H1 (cell line): ENCODE measurements around the gene KCTD10. TPM values are rescaled to one million over a fixed set of nuclear protein-coding genes. Genes with fewer than 3 reads are reported as not detected.

Experiments used
- CTCF ChIA-PET: fragments of 300-600 bp; sonication (Branson Sonifier 250); formaldehyde crosslinking; loops from one replicate; lab custom pipeline; 2021; ENCODE audit not compliant: partially characterized antibody; lab: Charles Lee
- POLR2A ChIA-PET: fragments of 300-600 bp; sonication (Branson Sonifier 250); formaldehyde crosslinking; loops from one replicate; lab custom pipeline; 2021; ENCODE audit warnings: inconsistent platforms; ENCODE audit not compliant: partially characterized antibody; lab: Charles Lee
- DNase-seq, 2 experiments: peaks; one replicate each; pipeline versions ENCODE4 v3.0.0 to v3.0.0-alpha.2; 2010 to 2022; ENCODE audit warnings: low spot score in 2 of 2, low read depth in 1 of 2, mixed read lengths in 1 of 2
- FAIRE-seq: peaks from 2 replicates; lab custom pipeline; 2011; peaks lifted over from hg19 to GRCh38; lab: Jason Lieb, UNC
- H2AFZ ChIP-seq: 2 replicates; pipeline ENCODE4 v1.8.1; 2012; ENCODE audit warnings: low read length, inconsistent platforms
- H2AK5ac ChIP-seq: 2 replicates; pipeline ENCODE4 v1.6.1; 2013; ENCODE audit warnings: low read depth, low read length
- H2BK120ac ChIP-seq: replicated peaks from 2 replicates; pipeline ENCODE3; 2013; ENCODE audit warnings: low read depth, low read length, inconsistent platforms
- H2BK12ac ChIP-seq: 2 replicates; pipeline ENCODE4 v1.6.1; 2013; ENCODE audit warnings: low read depth, low read length
- H2BK15ac ChIP-seq: 2 replicates; pipeline ENCODE4 v1.6.1; 2013; ENCODE audit warnings: low read length
- H2BK20ac ChIP-seq: 2 replicates; pipeline ENCODE4 v1.6.1; 2013; ENCODE audit warnings: low read length
- H2BK5ac ChIP-seq: 2 replicates; pipeline ENCODE4 v1.6.1; 2013; ENCODE audit warnings: low read depth, low read length
- H3K14ac ChIP-seq: 2 replicates; pipeline ENCODE4 v1.6.1; 2013; ENCODE audit warnings: inconsistent platforms; ENCODE audit not compliant: insufficient read length
- H3K18ac ChIP-seq: 2 replicates; pipeline ENCODE4 v1.6.1; 2013; ENCODE audit warnings: low read length; ENCODE audit errors: extremely low read depth
- H3K23ac ChIP-seq: 2 replicates; pipeline ENCODE4 v1.6.1; 2013; ENCODE audit warnings: inconsistent platforms; ENCODE audit not compliant: insufficient read length
- H3K23me2 ChIP-seq: 2 replicates; pipeline ENCODE4 v1.6.1; 2013; ENCODE audit warnings: low read depth, low read length
- H3K27ac ChIP-seq: 2 replicates; pipeline ENCODE4 v1.6.1; 2011; ENCODE audit warnings: low read depth, low read length, inconsistent platforms
- H3K27me3 ChIP-seq, 4 experiments: replicated peaks in 1 of 4; 1 replicate in 1 of 4; 2 replicates in 3 of 4; pipeline versions ENCODE4 v1.6.1 to v1.8.1; 2011 to 2013; ENCODE audit warnings: low read length in 3 of 4, mild to moderate bottlenecking in 3 of 4, inconsistent platforms in 2 of 4, mixed read lengths in 2 of 4, moderate library complexity in 1 of 4; ENCODE audit not compliant: control insufficient read depth in 3 of 4, insufficient read depth in 3 of 4; ENCODE audit errors: extremely low read depth in 1 of 4
- H3K36me3 ChIP-seq, 4 experiments: 2 replicates each; pipeline versions ENCODE4 v1.6.1 to v1.8.1; 2011 to 2013; ENCODE audit warnings: mild to moderate bottlenecking in 4 of 4, low read length in 3 of 4, moderate library complexity in 2 of 4, control low read depth in 1 of 4, inconsistent platforms in 1 of 4; ENCODE audit not compliant: insufficient read depth in 4 of 4, control insufficient read depth in 2 of 4
- H3K4ac ChIP-seq: replicated peaks from 2 replicates; pipeline ENCODE3; 2013; ENCODE audit warnings: low read length, low read depth, mixed read lengths, inconsistent platforms; ENCODE audit not compliant: insufficient read length
- H3K4me1 ChIP-seq, 4 experiments: replicated peaks in 1 of 4; 1 replicate in 1 of 4; 2 replicates in 3 of 4; pipeline versions ENCODE4 v1.6.1 to v1.8.1; 2011 to 2013; ENCODE audit warnings: low read length in 3 of 4, inconsistent platforms in 2 of 4, mixed read lengths in 1 of 4; ENCODE audit not compliant: insufficient read depth in 4 of 4, control insufficient read depth in 3 of 4
- H3K4me2 ChIP-seq, 2 experiments: 2 replicates each; pipeline versions ENCODE4 v1.6.1 to v1.8.1; 2011 to 2013; ENCODE audit warnings: low read depth in 2 of 2, low read length in 2 of 2, control low read depth in 1 of 2, inconsistent platforms in 1 of 2, mild to moderate bottlenecking in 1 of 2; ENCODE audit not compliant: insufficient read depth in 1 of 2
- H3K4me3 ChIP-seq, 4 experiments: fragments of 200-600, 300-600 bp in 1 of 4; sonication (generic), shearing (Covaris generic), sonication (Bioruptor Twin) in 1 of 4; 2 replicates each; pipeline versions ENCODE4 v1.5.1 to v1.8.1; 2011 to 2016; ENCODE audit warnings: low read length in 4 of 4, low read depth in 3 of 4, control low read depth in 2 of 4, inconsistent platforms in 2 of 4, mild to moderate bottlenecking in 2 of 4, mixed read lengths in 1 of 4, moderate library complexity in 1 of 4; ENCODE audit not compliant: insufficient read depth in 2 of 4; ENCODE audit errors: extremely low read depth in 1 of 4
- H3K56ac ChIP-seq: replicated peaks from 2 replicates; pipeline ENCODE3; 2013; ENCODE audit warnings: low read depth, mild to moderate bottlenecking, mixed read lengths, low read length, inconsistent platforms; ENCODE audit not compliant: insufficient read length
- H3K79me1 ChIP-seq: 2 replicates; pipeline ENCODE4 v1.6.1; 2013; ENCODE audit warnings: low read depth, low read length, control low read depth
- H3K79me2 ChIP-seq, 2 experiments: 2 replicates each; pipeline versions ENCODE4 v1.6.1 to v1.8.1; 2012 to 2013; ENCODE audit warnings: low read length in 2 of 2, mild to moderate bottlenecking in 2 of 2, inconsistent platforms in 1 of 2; ENCODE audit not compliant: insufficient read depth in 2 of 2, control insufficient read depth in 1 of 2
- H3K9ac ChIP-seq, 4 experiments: replicated peaks in 1 of 4; 1 replicate in 1 of 4; 2 replicates in 3 of 4; pipeline versions ENCODE4 v1.6.1 to v1.8.1; 2011 to 2013; ENCODE audit warnings: low read depth in 3 of 4, low read length in 3 of 4, control low read depth in 2 of 4, mild to moderate bottlenecking in 2 of 4, moderate library complexity in 2 of 4, inconsistent platforms in 1 of 4; ENCODE audit errors: extremely low read depth in 1 of 4
- H3K9me3 ChIP-seq, 2 experiments: 2 replicates each; pipeline versions ENCODE4 v1.6.1 to v1.8.1; 2012 to 2013; ENCODE audit warnings: mild to moderate bottlenecking in 2 of 2, moderate library complexity in 2 of 2, control low read depth in 1 of 2, inconsistent platforms in 1 of 2, low read depth in 1 of 2, low read length in 1 of 2, mixed read lengths in 1 of 2; ENCODE audit not compliant: insufficient read depth in 2 of 2
- H4K20me1 ChIP-seq, 2 experiments: replicated peaks in 1 of 2; 2 replicates each; pipeline versions ENCODE3 to v1.8.1; 2011 to 2013; ENCODE audit warnings: inconsistent platforms in 2 of 2, low read length in 2 of 2, mild to moderate bottlenecking in 1 of 2; ENCODE audit not compliant: insufficient read depth in 2 of 2, control insufficient read depth in 1 of 2
- H4K5ac ChIP-seq: 2 replicates; pipeline ENCODE4 v1.6.1; 2013; ENCODE audit warnings: low read length, low read depth, mixed read lengths, inconsistent platforms; ENCODE audit not compliant: insufficient read length
- H4K8ac ChIP-seq: 2 replicates; pipeline ENCODE4 v1.8.0; 2013; ENCODE audit warnings: mild to moderate bottlenecking, moderate library complexity, low read length, inconsistent platforms; ENCODE audit not compliant: insufficient read depth; ENCODE audit errors: extremely low read depth
- H4K91ac ChIP-seq: replicated peaks from 2 replicates; pipeline ENCODE3; 2013; ENCODE audit warnings: low read length, mixed read lengths, inconsistent platforms; ENCODE audit not compliant: insufficient read length
- CTBP2 ChIP-seq: IDR thresholded peaks from 2 replicates; pipeline ENCODE4 v1.7.0; 2011; ENCODE audit warnings: borderline replicate concordance, mild to moderate bottlenecking, moderate library complexity, mixed read lengths, low read length; ENCODE audit not compliant: insufficient read depth, insufficient read length
- TEAD4 ChIP-seq: IDR thresholded peaks from 2 replicates; pipeline ENCODE4 v1.6.1; 2012; ENCODE audit warnings: low read depth, low read length, inconsistent platforms, mixed read lengths
- WGBS, 2 experiments: shearing (Covaris generic) in 1 of 2; methylation state at CpG; one replicate each; pipeline versions ENCODE4 v1.1.6 to v1.1.7; 2013 to 2015; ENCODE audit warnings: low lambda C conversion rate in 2 of 2, mixed read lengths in 2 of 2, inconsistent platforms in 1 of 2, low coverage in 1 of 2, missing lambda C conversion rate in 1 of 2; ENCODE audit not compliant: insufficient replicate concordance in 2 of 2, insufficient coverage in 1 of 2, insufficient read length in 1 of 2; ENCODE audit errors: extremely low coverage in 1 of 2, missing lambda C conversion rate in 1 of 2; 5-methylcytosine and 5-hydroxymethylcytosine counted together
- polyA plus RNA-seq, 7 experiments: library from polyadenylated mRNA; depleted of rRNA in 3 of 7; stranded (reverse) in 5 of 7; unstranded in 2 of 7; fragments of >200 nt in 5 of 7; fragments of 200-250 nt in 2 of 7; gene quantifications; 1 replicate in 5 of 7; 2 replicates in 1 of 7; 4 replicates in 1 of 7; pipeline versions ENCODE4 v1.2.1 to v1.2.3, GENCODE V29; 2011 to 2013; ENCODE audit warnings: missing spikeins in 2 of 7, mixed read lengths in 2 of 7
- total RNA-seq: library from RNA; stranded (reverse); fragmentation: NEBNext Ultra II Directional; extraction: Animal tissue kit (Norgen Biotek cat#: 25700); gene quantifications from 2 replicates; pipeline ENCODE4 v1.2.1, GENCODE V29; 2021
- TF ChIP-seq, protein P1 (sequence below): IDR thresholded peaks from 2 replicates; pipeline ENCODE4 v1.6.1; 2012; ENCODE audit warnings: low read length, inconsistent platforms

KCTD10 gene
- total and polyA plus RNA-seq, 2 of the 8 experiments (the other 6 are each of a cell fraction or from before 2014, with no cell fraction given): 45.3 to 52.4 TPM

DNA sequence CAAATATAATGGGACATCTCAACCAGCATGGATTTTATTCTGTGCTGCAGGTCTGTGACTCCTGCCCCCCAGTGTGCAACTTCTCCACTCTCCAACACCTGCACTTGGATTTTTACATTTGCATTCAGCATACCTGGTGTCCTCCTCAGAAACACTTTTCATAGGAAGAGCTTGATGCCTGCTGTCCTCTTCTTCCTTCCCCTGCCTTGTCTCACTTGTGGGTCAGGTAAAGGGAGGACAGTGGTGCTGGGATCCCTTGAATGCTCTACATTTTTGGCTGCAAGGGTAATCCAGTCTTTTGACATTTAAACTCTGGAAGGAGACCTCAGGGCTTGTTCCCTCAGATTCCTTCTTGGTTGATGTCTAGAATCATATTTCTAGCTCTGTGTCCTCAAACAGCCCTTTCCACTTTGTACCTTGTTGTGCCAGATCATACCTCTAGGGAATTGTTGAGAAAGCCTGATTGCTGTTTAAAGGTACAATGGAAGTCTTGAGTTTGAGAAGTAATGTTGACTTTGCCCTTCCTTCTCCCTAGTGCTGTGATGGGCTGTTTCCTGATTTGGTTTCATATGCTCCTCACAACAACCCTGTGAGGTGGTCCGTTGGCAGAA, 13.0 kb upstream of the KCTD10 start:
- no peak overlapping the region for H3K4me3 ChIP-seq
- no peaks in the 10 kb centered on the region for H3K4me1 ChIP-seq
- WGBS, 2 experiments: 86% methylated on average over 1 of the region's 1 CpG; no CpG with 5 or more reads in 1 of the 2 experiments
- no peaks in the 10 kb centered on the region for H3K79me2 ChIP-seq
- TF ChIP-seq, protein P1, sequence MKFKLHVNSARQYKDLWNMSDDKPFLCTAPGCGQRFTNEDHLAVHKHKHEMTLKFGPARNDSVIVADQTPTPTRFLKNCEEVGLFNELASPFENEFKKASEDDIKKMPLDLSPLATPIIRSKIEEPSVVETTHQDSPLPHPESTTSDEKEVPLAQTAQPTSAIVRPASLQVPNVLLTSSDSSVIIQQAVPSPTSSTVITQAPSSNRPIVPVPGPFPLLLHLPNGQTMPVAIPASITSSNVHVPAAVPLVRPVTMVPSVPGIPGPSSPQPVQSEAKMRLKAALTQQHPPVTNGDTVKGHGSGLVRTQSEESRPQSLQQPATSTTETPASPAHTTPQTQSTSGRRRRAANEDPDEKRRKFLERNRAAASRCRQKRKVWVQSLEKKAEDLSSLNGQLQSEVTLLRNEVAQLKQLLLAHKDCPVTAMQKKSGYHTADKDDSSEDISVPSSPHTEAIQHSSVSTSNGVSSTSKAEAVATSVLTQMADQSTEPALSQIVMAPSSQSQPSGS: no peak
- TF ChIP-seq CTBP2 (no peak), TEAD4 (no peak)
- TF ChIP-seq, all 59 proteins: peak for 0
- H3K4ac ChIP-seq: no peak overlapping the region
- H2AK5ac ChIP-seq: no peak overlapping the region
- H4K91ac ChIP-seq: no peak overlapping the region
- CTCF ChIA-PET: interaction anchor here (1.0 to 2.0 kb wide), 3 partner anchors 28 to 315 kb away, joined by 3 to 5 read pairs (median 3); no protein-coding TSS in a partner anchor
- H3K27me3 ChIP-seq: no peaks in the 10 kb centered on the region
- no peak overlapping the region for H3K9ac ChIP-seq
- no peak overlapping the region for H3K27ac ChIP-seq
- H2BK15ac ChIP-seq: no peak overlapping the region
- no peaks in the 10 kb centered on the region for H3K23me2 ChIP-seq
- no peaks in the 10 kb centered on the region for H3K79me1 ChIP-seq
- no peak for FAIRE-seq
- H4K20me1 ChIP-seq: peaks cover 2 to 4% of the 10 kb centered on the region in 2 experiments
- POLR2A ChIA-PET: interaction anchor here (1.2 kb wide), 1 partner anchor 10 kb away, joined by 3 read pairs; no protein-coding TSS in a partner anchor
- DNase-seq: no peak
- H3K36me3 ChIP-seq: peaks cover 9 to 66% (median 48%) of the 10 kb centered on the region in 4 experiments
- 0 out of 4 replicates have a peak, but pooled peaks cover 0 to 4% of the 10 kb centered on the region in 2 experiments for H3K9me3 ChIP-seq
- H3K56ac ChIP-seq: no peak overlapping the region
- H3K18ac ChIP-seq: no peak overlapping the region
- H3K23ac ChIP-seq: no peak overlapping the region
- H2BK20ac ChIP-seq: no peak overlapping the region
- H2BK5ac ChIP-seq: no peak overlapping the region
- H4K5ac ChIP-seq: no peak overlapping the region
- no peak overlapping the region for H3K14ac ChIP-seq
- no peak overlapping the region for H2BK12ac ChIP-seq
- H2BK120ac ChIP-seq: no peak overlapping the region
- H3K4me2 ChIP-seq: no peak overlapping the region
- no peak overlapping the region for H4K8ac ChIP-seq
- H2AFZ ChIP-seq: no peak overlapping the region
